T-helper 22 cell (primary cell): ENCODE results near the gene HPS4.
"Not testable (repeated sequence)": the region's sequence is repeated elsewhere in the genome, so short reads cannot be mapped to it uniquely, and the experiment has no call there.

Experiments
- DNase-seq: peaks from one replicate; pipeline ENCODE4 v3.0.0-alpha.2; 2020; ENCODE audit warnings: low read depth

HPS4 gene

GRCh38 chr22:26409719-26410335, 73.8 kb downstream of the HPS4 start:
- DNase-seq, result no peak

GRCh38 chr22:26408562-26409220, 74.9 kb downstream of the HPS4 start:
- not testable (repeated sequence) for DNase-seq

GRCh38 chr22:26406118-26406517, 77.5 kb downstream of the HPS4 start:
- DNase-seq, result no peak

GRCh38 chr22:26404851-26405421, 78.6 kb downstream of the HPS4 start:
- DNase-seq, result no peak

- DNase-seq, result no peak
Observed at GRCh38 chr22:26401726-26402125, 81.9 kb downstream of the HPS4 start.
